ENCODE measurements around the gene KRR1. TPM values are rescaled to one million over a fixed set of nuclear protein-coding genes. Genes with fewer than 3 reads are reported as not detected.

Gene KRR1
- total RNA-seq, 2 donors from 2014 or later = 60.7 to 75.2 TPM

- 75% methylated on average over 1 of the region's 1 CpG; no CpG with 5 or more reads in 1 of the 2 experiments for WGBS, 2 experiments (ENCODE audit: insufficient coverage in 1 of 2, insufficient read length in 1 of 2)
- no peaks in the 10 kb centered on the region for H3K36me3 Mint-ChIP-seq (ENCODE audit: low read depth)
- no peaks in the 10 kb centered on the region for H3K9me3 Mint-ChIP-seq
- Histone ChIP-seq H3K36me3 (ENCODE audit: control insufficient read depth, insufficient read depth, low read length) (no peaks in the 10 kb centered on the region), H3K27me3 (ENCODE audit: control insufficient read depth, insufficient read depth, low read length, poor library complexity, severe bottlenecking) (no peaks in the 10 kb centered on the region), H3K4me1 (ENCODE audit: control insufficient read depth, insufficient read depth, low read length) (no peaks in the 10 kb centered on the region), H3K4me3 (ENCODE audit: low read length) (no peak overlapping the region), H3K27ac (ENCODE audit: low read depth, low read length) (no peak overlapping the region), H3K9me3 (ENCODE audit: control insufficient read depth, low read length) (no peaks in the 10 kb centered on the region), H3K9ac (ENCODE audit: extremely low read depth, low read length, poor library complexity, severe bottlenecking) (no peak overlapping the region)
- no peak overlapping the region for H3K27ac Mint-ChIP-seq
- no peak for DNase-seq
- no peak overlapping the region for H3K4me3 Mint-ChIP-seq
- peaks cover 9% of the 10 kb centered on the region for H3K4me1 Mint-ChIP-seq
- TF ChIP-seq CTCF (conservative IDR thresholded peaks at IDR 0.05) = no peak
- no peaks in the 10 kb centered on the region for H3K27me3 Mint-ChIP-seq (ENCODE audit: insufficient read depth)
These were observed 32.1 kb upstream of the KRR1 start for GRCh38 chr12:75543529-75543928.

- Histone ChIP-seq H3K36me3 (ENCODE audit: control insufficient read depth, insufficient read depth, low read length) (no peaks in the 10 kb centered on the region), H3K4me3 (ENCODE audit: low read length) (no peak overlapping the region), H3K27ac (ENCODE audit: low read depth, low read length) (no peak overlapping the region), H3K9ac (ENCODE audit: extremely low read depth, low read length, poor library complexity, severe bottlenecking) (no peak overlapping the region), H3K9me3 (ENCODE audit: control insufficient read depth, low read length) (no peaks in the 10 kb centered on the region), H3K4me1 (ENCODE audit: control insufficient read depth, insufficient read depth, low read length) (no peaks in the 10 kb centered on the region), H3K27me3 (ENCODE audit: control insufficient read depth, insufficient read depth, low read length, poor library complexity, severe bottlenecking) (no peaks in the 10 kb centered on the region)
- WGBS, 2 experiments (ENCODE audit: insufficient coverage in 1 of 2, insufficient read length in 1 of 2) = 92% methylated on average over 1 of the region's 1 CpG; no CpG with 5 or more reads in 1 of the 2 experiments
- no peaks in the 10 kb centered on the region for H3K27me3 Mint-ChIP-seq (ENCODE audit: insufficient read depth)
- DNase-seq = no peak
- H3K4me3 Mint-ChIP-seq = no peak overlapping the region
- H3K9me3 Mint-ChIP-seq = no peaks in the 10 kb centered on the region
- peaks cover 9% of the 10 kb centered on the region for H3K4me1 Mint-ChIP-seq
- H3K27ac Mint-ChIP-seq = no peak overlapping the region
- no peak for TF ChIP-seq CTCF (conservative IDR thresholded peaks at IDR 0.05)
- no peaks in the 10 kb centered on the region for H3K36me3 Mint-ChIP-seq (ENCODE audit: low read depth)
These were observed 31.5 kb upstream of the KRR1 start for GRCh38 chr12:75542942-75543341.

- no peaks in the 10 kb centered on the region for H3K4me1 ChIP-seq (ENCODE audit: control insufficient read depth, insufficient read depth, low read length)
- no peak overlapping the region for H3K9ac ChIP-seq (ENCODE audit: extremely low read depth, low read length, poor library complexity, severe bottlenecking)
- no peaks in the 10 kb centered on the region for H3K4me1 Mint-ChIP-seq
- no peak overlapping the region for H3K4me3 Mint-ChIP-seq
- no peak overlapping the region for H3K27ac ChIP-seq (ENCODE audit: low read depth, low read length)
- DNase-seq = no peak
- H3K4me3 ChIP-seq (ENCODE audit: low read length) = no peak overlapping the region
- H3K36me3 Mint-ChIP-seq (ENCODE audit: low read depth) = no peaks in the 10 kb centered on the region
- 85 to 100% methylated on average over 1 to 2 of the region's 2 CpGs for whole genome bisulfite sequencing, 2 experiments (ENCODE audit: insufficient coverage in 1 of 2, insufficient read length in 1 of 2)
- no peaks in the 10 kb centered on the region for H3K27me3 Mint-ChIP-seq (ENCODE audit: insufficient read depth)
- no peaks in the 10 kb centered on the region for H3K27me3 ChIP-seq (ENCODE audit: control insufficient read depth, insufficient read depth, low read length, poor library complexity, severe bottlenecking)
- H3K27ac Mint-ChIP-seq = no peak overlapping the region
- no peak for TF ChIP-seq CTCF (conservative IDR thresholded peaks at IDR 0.05)
- no peaks in the 10 kb centered on the region for H3K9me3 ChIP-seq (ENCODE audit: control insufficient read depth, low read length)
- H3K36me3 ChIP-seq (ENCODE audit: control insufficient read depth, insufficient read depth, low read length) = no peaks in the 10 kb centered on the region
- no peaks in the 10 kb centered on the region for H3K9me3 Mint-ChIP-seq
These were observed 28.5 kb upstream of the KRR1 start for GRCh38 chr12:75539889-75540288.

All from endodermal cell (in vitro differentiated cells).